Left forelimb (tissue), 1 donor: ENCODE measurements around the gene PEMT.

Experiments used
- DNase-seq: peaks from one replicate; pipeline ENCODE4 v3.0.0-alpha.2; 2018; ENCODE audit warnings: low spot score

Gene PEMT

GRCh38 chr17:17535957-17536356 lies 55.6 kb downstream of the PEMT start:
- DNase-seq = no peak

- no peak for DNase-seq
These were observed 57.5 kb downstream of the PEMT start for GRCh38 chr17:17533901-17534441.

GRCh38 chr17:17532991-17533390 lies 58.5 kb downstream of the PEMT start:
- DNase-seq = no peak

- no peak for DNase-seq
These were observed 60.4 kb downstream of the PEMT start for GRCh38 chr17:17531156-17531555.

- DNase-seq = no peak
These were observed 62.5 kb downstream of the PEMT start for GRCh38 chr17:17528696-17529652.

GRCh38 chr17:17527956-17528500 lies 63.5 kb downstream of the PEMT start:
- DNase-seq = no peak

GRCh38 chr17:17527534-17527933 lies 64.0 kb downstream of the PEMT start:
- no peak for DNase-seq

GRCh38 chr17:17526369-17526768 lies 65.1 kb downstream of the PEMT start:
- no peak for DNase-seq

- DNase-seq = no peak
These were observed 65.6 kb downstream of the PEMT start for GRCh38 chr17:17525956-17526355.

- DNase-seq = no peak
These were observed 66.2 kb downstream of the PEMT start for GRCh38 chr17:17525311-17525710.

GRCh38 chr17:17523731-17524490 lies 67.6 kb downstream of the PEMT start:
- DNase-seq = no peak

- DNase-seq = no peak
These were observed 68.3 kb downstream of the PEMT start for GRCh38 chr17:17523001-17523730.

- DNase-seq = no peak
These were observed 70.8 kb downstream of the PEMT start for GRCh38 chr17:17520599-17521232.

GRCh38 chr17:17519886-17520285 lies 71.6 kb downstream of the PEMT start:
- DNase-seq = no peak

- no peak for DNase-seq
These were observed 72.6 kb downstream of the PEMT start for GRCh38 chr17:17518951-17519350.

GRCh38 chr17:17518014-17518413 lies 73.5 kb downstream of the PEMT start:
- no peak for DNase-seq

GRCh38 chr17:17516941-17517720 lies 74.4 kb downstream of the PEMT start:
- DNase-seq = no peak

- DNase-seq = no peak
These were observed 75.3 kb downstream of the PEMT start for GRCh38 chr17:17515934-17516930.
